ENCODE results near the gene RNF223. TPM values are rescaled to one million over a fixed set of nuclear protein-coding genes. Genes with fewer than 3 reads are reported as not detected.
"Not testable (repeated sequence)": the region's sequence is repeated elsewhere in the genome, so short reads cannot be mapped to it uniquely, and the experiment has no call there.

RNF223 gene
- total RNA-seq, 5 donors from 2014 or later (not counting 1 experiment from before 2014, with no cell fraction given), result not detected

GRCh38 chr1:1110561-1110971 is 36.5 kb upstream of the RNF223 start:
- 92% methylated on average over 28 of the region's 29 CpGs for WGBS (ENCODE audit: insufficient coverage)

DNA sequence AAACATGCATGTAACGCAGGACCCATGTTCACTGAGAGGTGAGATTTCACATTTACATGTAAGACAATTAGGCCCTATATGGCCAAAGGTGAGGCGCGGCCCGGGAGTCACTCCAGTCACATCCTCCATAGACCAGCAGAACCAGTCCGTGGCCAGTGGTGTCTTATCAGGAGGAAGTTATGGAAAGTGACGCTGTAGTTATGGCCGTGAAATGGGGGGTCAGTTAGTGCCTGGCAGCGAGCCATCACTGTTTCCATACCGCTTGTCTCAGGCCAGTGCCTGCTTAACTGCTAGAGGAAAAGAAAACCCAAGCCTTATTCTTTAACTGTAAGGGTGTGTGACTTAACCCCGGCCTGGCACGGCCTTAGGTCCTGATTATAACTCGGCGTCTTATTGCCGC is 35.6 kb upstream of the RNF223 start:
- DNase-seq, result no peak
- H3K36me3 Mint-ChIP-seq, result peaks cover 18% of the 10 kb centered on the region
- no peak overlapping the region for H3K4me3 ChIP-seq (ENCODE audit: control insufficient read depth in 1 of 2, extremely low read depth in 1 of 2, low read length in 1 of 2)
- ChIA-PET CTCF (no interaction called here), POLR2A (no interaction called here)
- H3K4me3 Mint-ChIP-seq, result no peak overlapping the region
- H3K36me3 ChIP-seq (ENCODE audit: control insufficient read depth in 2 of 2, extremely low read depth in 1 of 2, insufficient read depth in 1 of 2, low read length in 1 of 2), result peaks cover 0 to 2% of the 10 kb centered on the region in 2 donors
- H3K9me3 Mint-ChIP-seq, result peaks cover 0 to 4% (median 3%) of the 10 kb centered on the region in 3 donors
- H3K4me1 Mint-ChIP-seq, result peaks cover 11 to 24% (median 18%) of the 10 kb centered on the region in 3 donors
- peaks cover 0 to 7% of the 10 kb centered on the region in 2 experiments for H3K4me1 ChIP-seq (ENCODE audit: control insufficient read depth in 1 of 2, extremely low read depth in 1 of 2, insufficient read depth in 2 of 2, low read length in 2 of 2)
- 100% methylated on average over 3 of the region's 14 CpGs for WGBS (ENCODE audit: insufficient coverage)
- no peaks in the 10 kb centered on the region for H3K9me3 ChIP-seq
- H3K27me3 ChIP-seq (replicated peaks in 1 of 2; ENCODE audit: control insufficient read depth in 2 of 2, extremely low read depth in 1 of 2, insufficient read depth in 2 of 2, low read length in 1 of 2), result no peaks in the 10 kb centered on the region
- no peak for ATAC-seq (replicated peaks in 1 of 4)
- no peaks in the 10 kb centered on the region for H3K27me3 Mint-ChIP-seq
- H3K27ac ChIP-seq (ENCODE audit: low read length), result no peak overlapping the region
- H3K27ac Mint-ChIP-seq, result no peak overlapping the region

More at GRCh38 chr1:1110561-1110971, 36.5 kb upstream of the RNF223 start:
- H3K4me3 ChIP-seq (ENCODE audit: control insufficient read depth in 1 of 2, extremely low read depth in 1 of 2, low read length in 1 of 2), result no peak overlapping the region
- H3K36me3 ChIP-seq (ENCODE audit: control insufficient read depth in 2 of 2, extremely low read depth in 1 of 2, insufficient read depth in 1 of 2, low read length in 1 of 2), result peaks cover 0 to 2% of the 10 kb centered on the region in 2 donors
- ATAC-seq (replicated peaks in 1 of 4), result no peak
- ChIA-PET POLR2A (no interaction called here), CTCF (no interaction called here)
- Mint-ChIP-seq H3K4me1 (peaks cover 14 to 26% (median 19%) of the 10 kb centered on the region in 3 donors), H3K27ac (no peak overlapping the region), H3K9me3 (peaks cover 0 to 4% (median 3%) of the 10 kb centered on the region in 3 donors), H3K4me3 (no peak overlapping the region), H3K36me3 (peaks cover 18% of the 10 kb centered on the region), H3K27me3 (no peaks in the 10 kb centered on the region)
- DNase-seq, result no peak
- no peaks in the 10 kb centered on the region for H3K9me3 ChIP-seq
- H3K27me3 ChIP-seq (replicated peaks in 1 of 2; ENCODE audit: control insufficient read depth in 2 of 2, extremely low read depth in 1 of 2, insufficient read depth in 2 of 2, low read length in 1 of 2), result no peaks in the 10 kb centered on the region
- H3K27ac ChIP-seq (ENCODE audit: low read length), result no peak overlapping the region
- peaks cover 3 to 11% of the 10 kb centered on the region in 2 experiments for H3K4me1 ChIP-seq (ENCODE audit: control insufficient read depth in 1 of 2, extremely low read depth in 1 of 2, insufficient read depth in 2 of 2, low read length in 2 of 2)

DNA sequence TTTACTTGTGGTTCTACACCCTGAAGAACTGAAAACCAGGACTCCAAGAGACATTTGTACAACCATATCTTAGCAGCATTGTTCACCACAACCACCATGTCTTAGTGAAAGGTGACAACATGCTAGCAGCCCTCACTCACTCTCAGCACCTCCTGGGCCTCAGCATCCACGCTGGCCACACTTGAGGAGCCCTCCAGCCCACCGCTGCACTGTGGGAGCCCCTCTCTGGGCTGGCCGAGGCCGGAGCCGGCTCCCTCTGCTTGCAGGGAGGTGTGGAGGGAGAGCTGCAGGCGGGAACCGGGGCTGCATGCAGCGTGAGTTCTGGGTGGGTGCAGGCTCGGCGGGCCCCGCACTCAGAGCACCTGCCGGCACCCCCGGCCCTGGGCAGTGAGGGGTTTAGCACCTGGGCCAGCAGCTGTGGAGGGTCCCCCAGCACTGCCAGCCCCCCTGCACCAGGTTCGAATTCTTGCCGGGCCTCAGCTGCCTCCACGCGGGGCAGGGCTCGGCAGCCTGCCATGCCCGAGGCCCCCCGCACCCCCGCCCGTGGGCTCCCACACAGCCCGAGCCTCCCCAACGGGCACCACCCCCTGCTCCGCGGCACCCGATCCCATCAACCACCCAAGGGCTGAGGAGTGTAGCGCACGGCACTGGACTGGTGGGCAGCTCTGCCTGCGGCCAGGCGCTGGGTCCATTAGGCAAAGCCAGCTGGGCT is 32.6 kb upstream of the RNF223 start:
- Histone ChIP-seq H3K4me3 (ENCODE audit: control insufficient read depth in 1 of 2, extremely low read depth in 1 of 2, low read length in 1 of 2) (no peak overlapping the region), H3K36me3 (ENCODE audit: control insufficient read depth in 2 of 2, extremely low read depth in 1 of 2, insufficient read depth in 1 of 2, low read length in 1 of 2) (no peaks in the 10 kb centered on the region), H3K27me3 (replicated peaks in 1 of 2; ENCODE audit: control insufficient read depth in 2 of 2, extremely low read depth in 1 of 2, insufficient read depth in 2 of 2, low read length in 1 of 2) (no peaks in the 10 kb centered on the region), H3K27ac (ENCODE audit: low read length) (no peak overlapping the region), H3K4me1 (ENCODE audit: control insufficient read depth in 1 of 2, extremely low read depth in 1 of 2, insufficient read depth in 2 of 2, low read length in 2 of 2) (peaks cover 7 to 17% of the 10 kb centered on the region in 2 experiments), H3K9me3 (no peaks in the 10 kb centered on the region)
- POLR2A ChIA-PET, result no interaction called here
- CTCF ChIA-PET, result interaction anchor here in 1 of 2 donors (0.6 kb wide), 1 partner anchor 69 kb away, joined by 4 read pairs; no protein-coding TSS in a partner anchor
- WGBS (ENCODE audit: insufficient coverage), result 94% methylated on average over 25 of the region's 31 CpGs
- no peak overlapping the region for H3K4me3 Mint-ChIP-seq
- H3K9me3 Mint-ChIP-seq, result no peaks in the 10 kb centered on the region
- H3K27ac Mint-ChIP-seq, result peak overlapping the region in 1 of 2 donors; percentile 19
- ATAC-seq (replicated peaks in 1 of 4) (no peak), DNase-seq (no peak)
- H3K27me3 Mint-ChIP-seq, result no peaks in the 10 kb centered on the region
- H3K36me3 Mint-ChIP-seq, result peaks cover 4% of the 10 kb centered on the region
- H3K4me1 Mint-ChIP-seq, result peaks cover 29 to 39% (median 38%) of the 10 kb centered on the region in 3 donors

GRCh38 chr1:1104152-1104551 is 30.0 kb upstream of the RNF223 start:
- H3K9me3 ChIP-seq; H3K27me3 ChIP-seq (replicated peaks in 1 of 2; ENCODE audit: control insufficient read depth in 2 of 2, extremely low read depth in 1 of 2, insufficient read depth in 2 of 2, low read length in 1 of 2); H3K27ac ChIP-seq (ENCODE audit: low read length); H3K36me3 ChIP-seq (ENCODE audit: control insufficient read depth in 2 of 2, extremely low read depth in 1 of 2, insufficient read depth in 1 of 2, low read length in 1 of 2); H3K36me3 Mint-ChIP-seq; POLR2A ChIA-PET; H3K4me3 ChIP-seq (ENCODE audit: control insufficient read depth in 1 of 2, extremely low read depth in 1 of 2, low read length in 1 of 2); CTCF ChIA-PET; H3K27me3 Mint-ChIP-seq: not testable (repeated sequence)
- ATAC-seq (replicated peaks in 1 of 4) (peak; percentile 64 to 96 (median 78)), DNase-seq (peak in 3 of 35 experiments; percentile 20 to 37 (median 27))
- 71% methylated on average over 3 of the region's 6 CpGs for WGBS (ENCODE audit: insufficient coverage)
- H3K4me1 ChIP-seq (ENCODE audit: control insufficient read depth in 1 of 2, extremely low read depth in 1 of 2, insufficient read depth in 2 of 2, low read length in 2 of 2), result peaks cover 7 to 23% of the 10 kb centered on the region in 2 experiments
- peak overlapping the region; percentile 87 for H3K27ac Mint-ChIP-seq
- peak overlapping the region; percentile 6 to 71 (median 13) for H3K4me3 Mint-ChIP-seq
- H3K9me3 Mint-ChIP-seq, result peaks cover 3 to 13% (median 4%) of the 10 kb centered on the region in 3 donors
- H3K4me1 Mint-ChIP-seq, result peaks cover 42 to 58% (median 56%) of the 10 kb centered on the region in 3 donors

DNA sequence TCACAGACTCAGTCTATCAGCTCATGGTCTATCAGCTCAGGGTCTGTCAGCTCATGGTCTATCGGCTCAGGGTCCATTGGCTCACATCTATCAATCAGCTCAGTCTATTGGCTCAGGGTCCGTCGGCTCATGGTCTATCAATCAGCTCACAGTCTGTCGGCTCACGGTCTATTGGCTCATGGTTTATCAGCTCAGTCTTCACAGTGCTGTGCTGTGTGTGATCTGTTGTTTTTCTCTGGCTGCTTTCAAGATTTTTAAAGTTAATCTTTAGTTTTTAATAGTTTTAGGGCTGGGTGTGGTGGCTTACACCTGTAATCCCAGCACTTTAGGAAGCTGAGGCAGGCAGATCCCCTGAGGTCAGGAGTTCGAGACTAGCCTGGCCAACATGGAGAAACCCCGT is 27.4 kb upstream of the RNF223 start:
- H3K36me3 ChIP-seq (ENCODE audit: control insufficient read depth in 2 of 2, extremely low read depth in 1 of 2, insufficient read depth in 1 of 2, low read length in 1 of 2), result no peaks in the 10 kb centered on the region
- WGBS (ENCODE audit: insufficient coverage), result 93% methylated on average over 3 of the region's 7 CpGs
- peaks cover 7 to 27% of the 10 kb centered on the region in 2 experiments for H3K4me1 ChIP-seq (ENCODE audit: control insufficient read depth in 1 of 2, extremely low read depth in 1 of 2, insufficient read depth in 2 of 2, low read length in 2 of 2)
- H3K4me1 Mint-ChIP-seq, result peaks cover 49 to 64% (median 55%) of the 10 kb centered on the region in 3 donors
- H3K27ac ChIP-seq (ENCODE audit: low read length), result no peak overlapping the region
- no peaks in the 10 kb centered on the region for H3K27me3 Mint-ChIP-seq
- no peak overlapping the region for H3K4me3 ChIP-seq (ENCODE audit: control insufficient read depth in 1 of 2, extremely low read depth in 1 of 2, low read length in 1 of 2)
- ChIA-PET POLR2A (no interaction called here), CTCF (no interaction called here)
- peaks cover 15% of the 10 kb centered on the region for H3K36me3 Mint-ChIP-seq
- no peaks in the 10 kb centered on the region for H3K27me3 ChIP-seq (replicated peaks in 1 of 2; ENCODE audit: control insufficient read depth in 2 of 2, extremely low read depth in 1 of 2, insufficient read depth in 2 of 2, low read length in 1 of 2)
- H3K9me3 Mint-ChIP-seq, result peaks cover 3 to 18% (median 4%) of the 10 kb centered on the region in 3 donors
- H3K9me3 ChIP-seq, result no peaks in the 10 kb centered on the region
- H3K4me3 Mint-ChIP-seq, result no peak overlapping the region
- peak overlapping the region in 1 of 2 donors; percentile 34 for H3K27ac Mint-ChIP-seq
- DNase-seq (no peak), ATAC-seq (replicated peaks in 1 of 4) (no peak)

- CTCF ChIA-PET, result no interaction called here
- H3K4me1 Mint-ChIP-seq, result peaks cover 49 to 59% (median 51%) of the 10 kb centered on the region in 3 donors
Observed at GRCh38 chr1:1100296-1100695, 26.2 kb upstream of the RNF223 start.

More at GRCh38 chr1:1100296-1100695, 26.2 kb upstream of the RNF223 start:
- Histone ChIP-seq H3K4me1 (ENCODE audit: control insufficient read depth in 1 of 2, extremely low read depth in 1 of 2, insufficient read depth in 2 of 2, low read length in 2 of 2) (peaks cover 7 to 27% of the 10 kb centered on the region in 2 experiments), H3K27ac (ENCODE audit: low read length) (no peak overlapping the region), H3K36me3 (ENCODE audit: control insufficient read depth in 2 of 2, extremely low read depth in 1 of 2, insufficient read depth in 1 of 2, low read length in 1 of 2) (no peaks in the 10 kb centered on the region), H3K4me3 (ENCODE audit: control insufficient read depth in 1 of 2, extremely low read depth in 1 of 2, low read length in 1 of 2) (no peak overlapping the region), H3K27me3 (replicated peaks in 1 of 2; ENCODE audit: control insufficient read depth in 2 of 2, extremely low read depth in 1 of 2, insufficient read depth in 2 of 2, low read length in 1 of 2) (no peaks in the 10 kb centered on the region), H3K9me3 (no peaks in the 10 kb centered on the region)
- DNase-seq (no peak), ATAC-seq (replicated peaks in 1 of 4) (no peak)
- WGBS (ENCODE audit: insufficient coverage), result 98% methylated on average over 8 of the region's 11 CpGs
- Mint-ChIP-seq H3K27me3 (no peaks in the 10 kb centered on the region), H3K4me3 (no peak overlapping the region), H3K9me3 (peaks cover 3 to 18% (median 4%) of the 10 kb centered on the region in 3 donors), H3K27ac (peak overlapping the region in 1 of 2 donors; percentile 55), H3K36me3 (peaks cover 15% of the 10 kb centered on the region)
- POLR2A ChIA-PET, result no interaction called here

All from T-cell (primary cell).